Measurements from ENCODE around the gene CXCR5.
"Not testable (repeated sequence)": the region's sequence is repeated elsewhere in the genome, so short reads cannot be mapped to it uniquely, and the experiment has no call there.

Gene CXCR5

GRCh38 chr11:118883368-118884071 lies at the start of gene CXCR5:
Gene CXCR5, plus strand, starts transcription at chr11:118883892. Its CDS starts 50 bp downstream, at chr11:118883942.
- no peak within 1 kb of the TSS for H3K9ac ChIP-seq
- H4K20me1 ChIP-seq, result no peaks in the 10 kb centered on the region
- no peak within 1 kb of the TSS for H3K4me3 ChIP-seq
- H3K27ac ChIP-seq, result no peak within 1 kb of the TSS
- TF ChIP-seq Cebpa-rat (IDR thresholded peaks at IDR 0.05), result no peak
- H3K4me2 ChIP-seq, result peak within 1 kb of the TSS; percentile 20 to 64 (median 41); a peak in 19 of 22 replicates
- peaks cover 11 to 58% (median 29%) of the 10 kb centered on the region in 10 experiments for H3K4me1 ChIP-seq
- no peaks in the 10 kb centered on the region for H3K9me3 ChIP-seq (replicated peaks in 1 of 11)
- H3K27me3 ChIP-seq, result no peaks in the 10 kb centered on the region
- no peaks in the 10 kb centered on the region for H3K36me3 ChIP-seq

GRCh38 chr11:118834427-118835028 lies 49.2 kb upstream of the CXCR5 start:
- TF ChIP-seq Cebpa-rat (IDR thresholded peaks at IDR 0.05), result peak in 1 of 11 experiments; percentile 13; a peak in 2 of 22 replicates
- Histone ChIP-seq H3K9ac (no peak overlapping the region), H3K4me2 (peak overlapping the region in 9 of 11 experiments; percentile 4 to 63 (median 40); a peak in 15 of 22 replicates), H3K27ac (peak overlapping the region in 3 of 11 experiments; percentile 8 to 32 (median 15); a peak in 7 of 22 replicates), H3K9me3 (replicated peaks in 1 of 11) (peaks cover 0 to 14% (median 6%) of the 10 kb centered on the region in 11 experiments; a peak in 8 of 22 replicates), H3K27me3 (no peaks in the 10 kb centered on the region), H3K4me1 (peaks cover 10 to 43% (median 29%) of the 10 kb centered on the region in 10 experiments), H3K4me3 (no peak overlapping the region; a peak in 1 of 20 replicates), H3K36me3 (no peaks in the 10 kb centered on the region), H4K20me1 (no peaks in the 10 kb centered on the region)

GRCh38 chr11:118837868-118838267 lies 45.8 kb upstream of the CXCR5 start:
- Histone ChIP-seq H3K27ac (peak overlapping the region in 4 of 11 experiments; percentile 10 to 58 (median 32); a peak in 2 of 22 replicates), H3K9ac (no peak overlapping the region; a peak in 1 of 22 replicates)

GRCh38 chr11:118838905-118839553 lies 44.7 kb upstream of the CXCR5 start:
- H3K4me3 ChIP-seq, result no peak overlapping the region
- no peaks in the 10 kb centered on the region for H3K36me3 ChIP-seq
- peak in 1 of 11 experiments; percentile 39; a peak in 1 of 22 replicates for TF ChIP-seq Cebpa-rat (IDR thresholded peaks at IDR 0.05)
- peak overlapping the region in 2 of 11 experiments; percentile 20 to 23; a peak in 2 of 22 replicates for H3K9ac ChIP-seq
- H3K4me1 ChIP-seq, result peaks cover 12 to 65% (median 32%) of the 10 kb centered on the region in 10 experiments
- H3K4me2 ChIP-seq, result peak overlapping the region in 9 of 11 experiments; percentile 12 to 71 (median 51); a peak in 13 of 22 replicates
- H3K27me3 ChIP-seq, result no peaks in the 10 kb centered on the region
- H3K9me3 ChIP-seq (replicated peaks in 1 of 11), result peaks cover 0 to 14% (median 6%) of the 10 kb centered on the region in 11 experiments; a peak in 8 of 22 replicates
- H3K27ac ChIP-seq, result peak overlapping the region in 5 of 11 experiments; percentile 18 to 58 (median 31); a peak in 8 of 22 replicates
- H4K20me1 ChIP-seq, result no peaks in the 10 kb centered on the region

More at GRCh38 chr11:118837868-118838267, 45.8 kb upstream of the CXCR5 start:
- no peaks in the 10 kb centered on the region for H3K36me3 ChIP-seq
- no peaks in the 10 kb centered on the region for H3K27me3 ChIP-seq
- H3K4me2 ChIP-seq, result peak overlapping the region in 5 of 11 experiments; percentile 51 to 71 (median 62); a peak in 10 of 22 replicates
- no peaks in the 10 kb centered on the region for H4K20me1 ChIP-seq
- TF ChIP-seq Cebpa-rat (IDR thresholded peaks at IDR 0.05), result no peak
- H3K4me3 ChIP-seq, result no peak overlapping the region
- H3K9me3 ChIP-seq (replicated peaks in 1 of 11), result peaks cover 0 to 14% (median 6%) of the 10 kb centered on the region in 11 experiments; a peak in 8 of 22 replicates
- peaks cover 12 to 62% (median 35%) of the 10 kb centered on the region in 10 experiments for H3K4me1 ChIP-seq

GRCh38 chr11:118841469-118842242 lies 42.0 kb upstream of the CXCR5 start:
- no peak overlapping the region for H3K4me3 ChIP-seq
- no peaks in the 10 kb centered on the region for H3K27me3 ChIP-seq
- H3K36me3 ChIP-seq, result no peaks in the 10 kb centered on the region
- no peaks in the 10 kb centered on the region for H4K20me1 ChIP-seq
- peaks cover 30 to 66% (median 43%) of the 10 kb centered on the region in 10 experiments for H3K4me1 ChIP-seq
- no peak overlapping the region for H3K9ac ChIP-seq
- H3K27ac ChIP-seq, result no peak overlapping the region
- H3K4me2 ChIP-seq, result peak overlapping the region in 5 of 11 experiments; percentile 8 to 28 (median 10); a peak in 5 of 22 replicates
- TF ChIP-seq Cebpa-rat (IDR thresholded peaks at IDR 0.05), result no peak
- H3K9me3 ChIP-seq (replicated peaks in 1 of 11), result peaks cover 0 to 3% (median 0%) of the 10 kb centered on the region in 11 experiments; a peak in 1 of 22 replicates

- Histone ChIP-seq H3K9ac (no peak overlapping the region), H3K4me1 (peaks cover 32 to 66% (median 46%) of the 10 kb centered on the region in 10 experiments), H3K36me3 (no peaks in the 10 kb centered on the region), H3K4me2 (peak overlapping the region in 2 of 11 experiments; percentile 21 to 42; a peak in 5 of 22 replicates), H3K27ac (no peak overlapping the region; a peak in 1 of 22 replicates), H3K27me3 (no peaks in the 10 kb centered on the region), H3K4me3 (no peak overlapping the region), H3K9me3 (replicated peaks in 1 of 11) (no peaks in the 10 kb centered on the region), H4K20me1 (no peaks in the 10 kb centered on the region)
- TF ChIP-seq Cebpa-rat (IDR thresholded peaks at IDR 0.05), result no peak
Observed at GRCh38 chr11:118842369-118842768, 41.3 kb upstream of the CXCR5 start.

GRCh38 chr11:118842843-118843242 lies 40.8 kb upstream of the CXCR5 start:
- H3K4me2 ChIP-seq, result peak overlapping the region in 2 of 11 experiments; percentile 21 to 42; a peak in 1 of 22 replicates
- H4K20me1 ChIP-seq; H3K27me3 ChIP-seq; H3K36me3 ChIP-seq; H3K9ac ChIP-seq; H3K9me3 ChIP-seq (replicated peaks in 1 of 11); H3K27ac ChIP-seq; H3K4me3 ChIP-seq: not testable (repeated sequence)
- H3K4me1 ChIP-seq, result peaks cover 31 to 62% (median 44%) of the 10 kb centered on the region in 10 experiments

- 0 out of 22 replicates have a peak overlapping the region, but pooled peaks of 1 of the 11 experiments have one; percentile 38 for H3K4me2 ChIP-seq
- no peak for TF ChIP-seq Cebpa-rat (IDR thresholded peaks at IDR 0.05)
- H3K4me3 ChIP-seq, result no peak overlapping the region
- H3K9me3 ChIP-seq (replicated peaks in 1 of 11), result no peaks in the 10 kb centered on the region
- H3K27me3 ChIP-seq, result no peaks in the 10 kb centered on the region
- no peaks in the 10 kb centered on the region for H4K20me1 ChIP-seq
- no peak overlapping the region for H3K9ac ChIP-seq
- peaks cover 24 to 58% (median 42%) of the 10 kb centered on the region in 10 experiments for H3K4me1 ChIP-seq
- no peak overlapping the region for H3K27ac ChIP-seq
- H3K36me3 ChIP-seq, result no peaks in the 10 kb centered on the region
Observed at GRCh38 chr11:118843565-118843964, 40.1 kb upstream of the CXCR5 start.
